NT2/D1 (cell line): ENCODE measurements around the gene SYT2.

ENCODE experiments used
- DNase-seq: peaks from one replicate; pipeline ENCODE4 v3.0.0-alpha.2; 2011; ENCODE audit warnings: low read depth, low spot score
- H3K27me3 ChIP-seq: 2 replicates; pipeline ENCODE4 v1.6.0; 2011; ENCODE audit warnings: mild to moderate bottlenecking; ENCODE audit not compliant: insufficient read length, insufficient read depth
- H3K36me3 ChIP-seq: 2 replicates; pipeline ENCODE4 v1.6.1; 2011; ENCODE audit warnings: mild to moderate bottlenecking, low read length, mixed read lengths; ENCODE audit not compliant: insufficient read depth, insufficient read length
- H3K4me1 ChIP-seq: 2 replicates; pipeline ENCODE4 v1.5.1; 2011; ENCODE audit not compliant: insufficient read depth, insufficient read length
- H3K4me3 ChIP-seq: 2 replicates; pipeline ENCODE4 v1.5.1; 2011; ENCODE audit warnings: low read depth; ENCODE audit not compliant: insufficient read length
- H3K9ac ChIP-seq: 2 replicates; pipeline ENCODE4 v1.6.0; 2011; ENCODE audit warnings: low read depth; ENCODE audit not compliant: insufficient read length
- H3K9me3 ChIP-seq: 2 replicates; pipeline ENCODE4 v1.5.1; 2011; ENCODE audit warnings: mild to moderate bottlenecking, low read length; ENCODE audit not compliant: insufficient read depth
- SUZ12 ChIP-seq: IDR thresholded peaks from 2 replicates; pipeline ENCODE4 v1.6.1; 2011; ENCODE audit not compliant: insufficient read length, insufficient read depth; ENCODE audit errors: extremely low read depth
- YY1 ChIP-seq: IDR thresholded peaks from 2 replicates; pipeline ENCODE4 v1.6.1; 2011; ENCODE audit not compliant: insufficient read length, insufficient read depth
- ZNF274 ChIP-seq: IDR thresholded peaks from 2 replicates; pipeline ENCODE4 v1.6.1; 2011; ENCODE audit warnings: mild to moderate bottlenecking, low read depth, low read length

Gene SYT2

GRCh38 chr1:202713110-202713509 is 2.9 kb upstream of the SYT2 start:
- H3K9ac ChIP-seq = no peak overlapping the region
- no peak for DNase-seq
- peaks cover 30% of the 10 kb centered on the region for H3K27me3 ChIP-seq
- peaks cover 22% of the 10 kb centered on the region for H3K4me1 ChIP-seq
- H3K36me3 ChIP-seq = no peaks in the 10 kb centered on the region
- TF ChIP-seq SUZ12 (no peak), YY1 (no peak), ZNF274 (no peak)
- H3K4me3 ChIP-seq = no peak overlapping the region
- no peaks in the 10 kb centered on the region for H3K9me3 ChIP-seq

- Histone ChIP-seq H3K27me3 (peaks cover 30% of the 10 kb centered on the region), H3K4me1 (peaks cover 20% of the 10 kb centered on the region), H3K4me3 (no peak overlapping the region), H3K36me3 (no peaks in the 10 kb centered on the region), H3K9me3 (no peaks in the 10 kb centered on the region), H3K9ac (no peak overlapping the region)
- no peak for DNase-seq
- TF ChIP-seq YY1 = no peak
Measured at GRCh38 chr1:202711949-202712635, 1.8 kb upstream of the SYT2 start.

- Histone ChIP-seq H3K9me3 (no peaks in the 10 kb centered on the region), H3K4me1 (peaks cover 20% of the 10 kb centered on the region), H3K36me3 (no peaks in the 10 kb centered on the region), H3K9ac (peak overlapping the region; percentile 92), H3K27me3 (peaks cover 30% of the 10 kb centered on the region), H3K4me3 (peak overlapping the region; percentile 79)
- TF ChIP-seq SUZ12 = no peak
- TF ChIP-seq YY1 = no peak
- TF ChIP-seq ZNF274 = no peak
- DNase-seq = no peak
Measured at GRCh38 chr1:202709276-202710041, 795 bp downstream of the SYT2 start.

DNA sequence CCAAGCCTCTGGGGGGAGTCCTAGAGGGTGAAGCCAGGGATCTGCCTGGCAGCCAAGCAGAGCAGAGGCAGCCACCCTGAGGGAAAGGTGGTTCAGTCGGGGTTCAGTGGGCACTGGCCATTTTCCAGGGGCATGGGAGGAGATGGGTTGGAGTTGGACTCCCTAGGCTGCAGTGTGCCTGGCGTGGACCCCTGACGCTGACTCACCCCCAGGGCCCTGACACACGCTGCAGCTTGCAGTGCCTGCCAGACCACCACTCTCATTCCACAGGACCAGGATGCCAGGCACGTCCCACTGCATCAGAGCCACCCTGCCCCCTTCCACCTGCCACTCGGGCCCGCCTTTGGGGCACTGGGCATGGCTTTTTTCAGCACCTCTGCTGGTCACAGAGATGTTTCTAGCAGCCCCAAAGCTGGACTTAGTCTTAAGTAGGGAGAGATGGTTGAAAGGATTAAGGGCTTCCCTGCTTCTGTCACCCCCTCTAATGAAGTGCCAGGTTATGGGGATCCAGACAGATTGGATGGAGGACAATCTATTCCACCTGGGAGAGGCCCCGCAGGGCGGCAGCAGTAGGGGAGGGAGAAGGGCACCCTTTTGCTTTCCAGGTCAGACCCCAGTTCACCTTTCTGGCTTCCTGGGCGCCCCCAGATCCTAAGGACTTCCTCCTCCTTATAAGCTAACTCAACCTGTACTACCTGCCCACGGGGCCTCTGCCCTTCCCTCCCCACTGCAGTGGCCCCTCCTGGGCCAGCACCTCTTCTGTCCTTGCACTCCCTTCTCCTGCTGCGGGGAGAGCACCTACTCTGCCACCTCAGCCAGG is 1.6 kb downstream of the SYT2 start:
- Histone ChIP-seq H3K4me3 (peak overlapping the region; percentile 79), H3K9ac (peak overlapping the region; percentile 92), H3K9me3 (no peaks in the 10 kb centered on the region), H3K36me3 (no peaks in the 10 kb centered on the region), H3K4me1 (peaks cover 20% of the 10 kb centered on the region), H3K27me3 (peaks cover 30% of the 10 kb centered on the region)
- no peak for DNase-seq
- no peak for TF ChIP-seq YY1
- TF ChIP-seq SUZ12 = no peak
- no peak for TF ChIP-seq ZNF274

DNA sequence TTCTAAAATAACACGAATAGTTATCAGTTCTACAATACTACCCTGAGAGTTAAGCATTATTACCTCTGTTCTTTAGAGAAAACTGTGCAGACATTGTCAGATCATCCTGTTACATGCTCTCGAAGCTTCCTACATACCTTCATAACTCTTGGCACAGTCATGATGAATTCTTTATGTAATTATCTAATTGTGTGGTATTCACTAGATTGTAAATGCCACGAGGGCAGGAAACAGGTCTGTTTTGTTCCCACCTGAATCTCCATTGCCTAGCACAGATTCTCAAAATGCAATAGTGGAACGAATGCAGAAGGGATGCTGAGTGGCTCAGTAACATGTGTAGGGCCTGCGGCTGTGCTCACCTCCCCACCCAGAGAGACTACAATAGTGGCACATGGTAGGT is 3.4 kb downstream of the SYT2 start:
- Histone ChIP-seq H3K9me3 (no peaks in the 10 kb centered on the region), H3K36me3 (no peaks in the 10 kb centered on the region), H3K27me3 (peaks cover 24% of the 10 kb centered on the region), H3K4me3 (no peak overlapping the region), H3K9ac (no peak overlapping the region), H3K4me1 (peaks cover 15% of the 10 kb centered on the region)
- no peak for TF ChIP-seq SUZ12
- no peak for TF ChIP-seq ZNF274
- no peak for DNase-seq

DNA sequence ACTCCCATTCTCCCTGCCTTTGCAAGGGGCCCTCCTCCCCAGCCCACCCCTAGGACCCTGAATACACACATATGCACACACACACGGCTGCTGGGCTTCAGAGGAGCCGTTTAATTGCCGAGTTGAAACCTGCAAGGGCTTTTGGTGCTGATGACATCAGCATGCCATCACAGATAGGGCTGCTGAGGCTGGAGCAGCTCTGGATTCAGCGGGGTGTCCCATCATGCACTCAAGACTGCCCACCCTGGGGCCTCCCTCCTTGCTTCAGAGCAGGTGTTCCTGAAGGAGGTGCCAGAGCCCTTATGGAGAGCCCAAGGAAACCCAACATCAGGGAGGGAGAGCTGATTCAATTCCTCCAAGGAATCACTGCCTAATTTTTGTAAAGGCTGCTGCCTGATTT is 5.7 kb downstream of the SYT2 start:
- no peak for TF ChIP-seq ZNF274
- no peak for TF ChIP-seq YY1
- TF ChIP-seq SUZ12 = no peak
- peaks cover 12% of the 10 kb centered on the region for H3K4me1 ChIP-seq
- no peak for DNase-seq
- peaks cover 14% of the 10 kb centered on the region for H3K27me3 ChIP-seq
- H3K4me3 ChIP-seq = no peak overlapping the region
- H3K36me3 ChIP-seq = no peaks in the 10 kb centered on the region
- H3K9ac ChIP-seq = no peak overlapping the region
- no peaks in the 10 kb centered on the region for H3K9me3 ChIP-seq

- TF ChIP-seq YY1 = no peak
- no peak for TF ChIP-seq ZNF274
- no peak for TF ChIP-seq SUZ12
- no peak for DNase-seq
- Histone ChIP-seq H3K4me1 (peaks cover 2% of the 10 kb centered on the region), H3K4me3 (no peak overlapping the region), H3K36me3 (no peaks in the 10 kb centered on the region), H3K9me3 (no peaks in the 10 kb centered on the region), H3K27me3 (peaks cover under 1% of the 10 kb centered on the region), H3K9ac (no peak overlapping the region)
Measured at GRCh38 chr1:202703191-202703590, 7.1 kb downstream of the SYT2 start.
